H1 (cell line): Measurements from ENCODE around the gene CISD2.

ENCODE experiments used
- CREB1 ChIP-seq: IDR thresholded peaks from 2 replicates; pipeline ENCODE4 v1.6.1; 2012; ENCODE audit warnings: inconsistent platforms
- POLR2A ChIP-seq, 2 experiments: IDR thresholded peaks; 1 replicate in 1 of 2; 2 replicates in 1 of 2; pipeline ENCODE4 v1.6.1; 2011; ENCODE audit warnings: low read depth in 2 of 2, low read length in 2 of 2, mild to moderate bottlenecking in 2 of 2; ENCODE audit errors: control extremely low read depth in 1 of 2

GRCh38 chr4:102832105-102832504, 36.7 kb upstream of the CISD2 start:
- TF ChIP-seq POLR2A (IDR thresholded peaks at IDR 0.05; ENCODE audit: control extremely low read depth in 1 of 2, low read depth in 2 of 2, low read length in 2 of 2) (no peak), CREB1 (no peak)
